Vagina (tissue), 2 donors: ENCODE results near the gene STT3B. TPM values are rescaled to one million over a fixed set of nuclear protein-coding genes. Genes with fewer than 3 reads are reported as not detected.

Experiments used
- DNase-seq, 2 donors: peaks; one replicate each; pipeline ENCODE4 v3.0.0-alpha.2; 2017; ENCODE audit errors: extremely low spot score in 2 of 2
- H3K27ac ChIP-seq: fragments of 200-600 bp; sonication (generic); one replicate; pipeline ENCODE4 v1.5.1; 2019
- H3K27me3 ChIP-seq: fragments of 200-600 bp; sonication (generic); one replicate; pipeline ENCODE4 v1.5.1; 2019
- H3K36me3 ChIP-seq, 2 donors: fragments of 200-600 bp; sonication (generic); one replicate each; pipeline ENCODE4 v1.5.1; 2017 to 2019
- H3K4me1 ChIP-seq: fragments of 200-600 bp; sonication (generic); one replicate; pipeline ENCODE4 v1.5.1; 2019
- H3K4me3 ChIP-seq, 2 donors: fragments of 200-600 bp; sonication (generic); 1 replicate in 1 of 2; 2 replicates in 1 of 2; pipeline ENCODE4 v1.5.1; 2016 to 2019
- H3K9me3 ChIP-seq: fragments of 200-600 bp; sonication (generic); one replicate; pipeline ENCODE4 v1.5.1; 2019
- CTCF ChIP-seq, 3 experiments: fragments of 450-650 bp in 2 of 3; fragments of 200-600 bp in 1 of 3; sonication (generic) in 1 of 3; IDR thresholded peaks; one replicate each; pipeline ENCODE4 v1.5.1; 2017 to 2019; ENCODE audit warnings: antibody characterized with exemption in 3 of 3, mild to moderate bottlenecking in 2 of 3, moderate library complexity in 2 of 3
- POLR2A ChIP-seq, 2 donors: fragments of 450-650 bp; IDR thresholded peaks; one replicate each; pipeline ENCODE4 v1.6.1; 2017; ENCODE audit warnings: antibody characterized with exemption in 2 of 2, mild to moderate bottlenecking in 2 of 2, moderate library complexity in 2 of 2
- POLR2AphosphoS5 ChIP-seq, 2 donors: sonication (generic); formaldehyde crosslinking; IDR thresholded peaks; one replicate each; pipeline ENCODE4 v1.9.0; 2017; ENCODE audit warnings: antibody characterized with exemption in 2 of 2, mild to moderate bottlenecking in 2 of 2, low read depth in 1 of 2; ENCODE audit not compliant: insufficient read depth in 1 of 2
- intact Hi-C: fragments of 100-400 bp; cut with DNase I; formaldehyde crosslinking; loops from one replicate; pipeline ENCODE4 v1.15.1; 2023
- total RNA-seq: library from RNA; depleted of rRNA; stranded (reverse); fragments of >200 nt; gene quantifications from one replicate; pipeline ENCODE4 v1.2.3, GENCODE V29; 2016

The STT3B gene
- total RNA-seq, 1 donor from 2014 or later, result 65.3 TPM

- H3K27me3 ChIP-seq, result no peaks in the 10 kb centered on the region
- TF ChIP-seq POLR2AphosphoS5 (IDR thresholded peaks at IDR 0.05; ENCODE audit: insufficient read depth in 1 of 2, low read depth in 1 of 2), result no peak
- TF ChIP-seq POLR2A (IDR thresholded peaks at IDR 0.05), result no peak
- TF ChIP-seq CTCF (IDR thresholded peaks at IDR 0.05), result no peak
Measured at GRCh38 chr3:31516757-31517156, 16.0 kb upstream of the STT3B start.

GRCh38 chr3:31521468-31521867 lies 11.3 kb upstream of the STT3B start:
- Histone ChIP-seq H3K4me1 (no peaks in the 10 kb centered on the region), H3K9me3 (no peaks in the 10 kb centered on the region), H3K27me3 (no peaks in the 10 kb centered on the region), H3K36me3 (no peaks in the 10 kb centered on the region), H3K27ac (no peak overlapping the region), H3K4me3 (no peak overlapping the region)
- intact Hi-C loops, result no loop called here
- DNase-seq, result no peak
- TF ChIP-seq CTCF (IDR thresholded peaks at IDR 0.05), result no peak
- no peak for TF ChIP-seq POLR2AphosphoS5 (IDR thresholded peaks at IDR 0.05; ENCODE audit: insufficient read depth in 1 of 2, low read depth in 1 of 2)
- TF ChIP-seq POLR2A (IDR thresholded peaks at IDR 0.05), result no peak

More at GRCh38 chr3:31516757-31517156, 16.0 kb upstream of the STT3B start:
- H3K4me3 ChIP-seq, result no peak overlapping the region
- H3K36me3 ChIP-seq, result no peaks in the 10 kb centered on the region
- no peak for DNase-seq
- H3K9me3 ChIP-seq, result no peaks in the 10 kb centered on the region
- H3K27ac ChIP-seq, result no peak overlapping the region
- intact Hi-C loops, result no loop called here
- no peaks in the 10 kb centered on the region for H3K4me1 ChIP-seq

- intact Hi-C loops, result no loop called here
- H3K27me3 ChIP-seq, result no peaks in the 10 kb centered on the region
- no peaks in the 10 kb centered on the region for H3K4me1 ChIP-seq
- no peaks in the 10 kb centered on the region for H3K9me3 ChIP-seq
- no peak overlapping the region for H3K4me3 ChIP-seq
- no peak overlapping the region for H3K27ac ChIP-seq
- no peaks in the 10 kb centered on the region for H3K36me3 ChIP-seq
- TF ChIP-seq POLR2AphosphoS5 (IDR thresholded peaks at IDR 0.05; ENCODE audit: insufficient read depth in 1 of 2, low read depth in 1 of 2) (no peak), CTCF (IDR thresholded peaks at IDR 0.05) (no peak)
- DNase-seq, result no peak
Measured at GRCh38 chr3:31522152-31522551, 10.6 kb upstream of the STT3B start.

- Histone ChIP-seq H3K27me3 (no peaks in the 10 kb centered on the region), H3K36me3 (no peaks in the 10 kb centered on the region), H3K4me3 (no peak overlapping the region), H3K27ac (no peak overlapping the region), H3K9me3 (no peaks in the 10 kb centered on the region), H3K4me1 (no peaks in the 10 kb centered on the region)
- no peak for TF ChIP-seq POLR2AphosphoS5 (IDR thresholded peaks at IDR 0.05; ENCODE audit: insufficient read depth in 1 of 2, low read depth in 1 of 2)
- intact Hi-C loops, result no loop called here
- no peak for DNase-seq
Measured at GRCh38 chr3:31523543-31523942, 9.2 kb upstream of the STT3B start.

GRCh38 chr3:31525532-31525931 lies 7.2 kb upstream of the STT3B start:
- DNase-seq, result no peak
- H3K36me3 ChIP-seq, result no peaks in the 10 kb centered on the region
- TF ChIP-seq CTCF (IDR thresholded peaks at IDR 0.05), result no peak
- TF ChIP-seq POLR2AphosphoS5 (IDR thresholded peaks at IDR 0.05; ENCODE audit: insufficient read depth in 1 of 2, low read depth in 1 of 2), result no peak
- no peak for TF ChIP-seq POLR2A (IDR thresholded peaks at IDR 0.05)
- H3K9me3 ChIP-seq, result no peaks in the 10 kb centered on the region
- H3K27me3 ChIP-seq, result no peaks in the 10 kb centered on the region
- intact Hi-C loops, result no loop called here
- H3K4me1 ChIP-seq, result no peaks in the 10 kb centered on the region
- no peak overlapping the region for H3K4me3 ChIP-seq
- H3K27ac ChIP-seq, result no peak overlapping the region

GRCh38 chr3:31529421-31529820 lies 3.3 kb upstream of the STT3B start:
- H3K36me3 ChIP-seq, result no peaks in the 10 kb centered on the region
- no peaks in the 10 kb centered on the region for H3K9me3 ChIP-seq
- peaks cover 11% of the 10 kb centered on the region for H3K4me1 ChIP-seq
- H3K27me3 ChIP-seq, result no peaks in the 10 kb centered on the region
- H3K4me3 ChIP-seq, result no peak overlapping the region
- H3K27ac ChIP-seq, result no peak overlapping the region
- intact Hi-C loops, result no loop called here
- TF ChIP-seq POLR2AphosphoS5 (IDR thresholded peaks at IDR 0.05; ENCODE audit: insufficient read depth in 1 of 2, low read depth in 1 of 2), result no peak
- no peak for TF ChIP-seq POLR2A (IDR thresholded peaks at IDR 0.05)
- TF ChIP-seq CTCF (IDR thresholded peaks at IDR 0.05), result no peak
- no peak for DNase-seq
